ENCODE measurements around the gene ENTPD2. TPM values are rescaled to one million over a fixed set of nuclear protein-coding genes. Genes with fewer than 3 reads are reported as not detected.
A peak's percentile ranks its signal among the peaks of the same experiment; 100 is the strongest.
"Not testable (repeated sequence)": the region's sequence is repeated elsewhere in the genome, so short reads cannot be mapped to it uniquely, and the experiment has no call there.

The ENTPD2 gene
- total and polyA plus RNA-seq, 4 donors = 5.7 to 50.7 (median 28.5) TPM

DNA sequence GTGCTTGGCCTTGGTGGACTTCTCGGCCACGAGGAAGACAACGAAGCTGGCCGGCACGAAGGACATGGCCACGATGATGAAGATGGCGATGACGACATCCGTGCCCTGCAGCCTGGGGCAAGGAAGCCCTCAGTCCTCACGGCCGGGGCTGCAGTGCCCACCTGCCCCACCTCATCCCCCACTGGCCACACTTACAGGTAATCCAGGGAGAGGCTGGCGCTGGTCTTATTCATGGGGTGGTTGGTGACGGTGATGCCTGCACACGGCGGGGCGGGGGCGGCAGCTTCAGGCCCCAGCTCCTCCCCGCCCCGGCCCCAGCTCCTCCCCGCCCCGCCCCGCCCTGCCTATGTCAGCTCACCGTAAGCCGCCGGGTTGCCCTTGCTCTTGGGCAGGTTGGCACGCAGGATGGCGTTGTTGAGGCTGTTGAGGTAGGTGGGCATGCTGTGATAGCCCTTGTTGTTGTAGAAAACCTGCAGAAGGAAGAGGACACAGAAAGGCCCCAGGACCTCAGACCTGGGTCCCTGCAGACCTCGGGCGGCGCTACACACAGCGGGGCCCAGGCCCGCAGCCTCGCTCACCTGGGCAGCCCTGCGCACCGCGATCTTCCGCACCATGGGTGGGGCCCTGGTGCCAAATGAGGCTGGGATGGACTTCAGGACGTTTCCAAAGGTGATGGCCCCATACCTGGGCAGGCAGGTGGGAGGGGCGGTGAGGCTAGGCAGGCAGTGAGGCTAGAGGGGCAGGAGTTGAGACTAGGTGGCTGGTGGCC lies 41.8 kb downstream of the ENTPD2 start:
- DNase-seq (ENCODE audit: low read depth in 4 of 6, low spot score in 6 of 6) = no peak
- H3K27ac ChIP-seq (ENCODE audit: low read depth, low read length) = no peak overlapping the region

DNA sequence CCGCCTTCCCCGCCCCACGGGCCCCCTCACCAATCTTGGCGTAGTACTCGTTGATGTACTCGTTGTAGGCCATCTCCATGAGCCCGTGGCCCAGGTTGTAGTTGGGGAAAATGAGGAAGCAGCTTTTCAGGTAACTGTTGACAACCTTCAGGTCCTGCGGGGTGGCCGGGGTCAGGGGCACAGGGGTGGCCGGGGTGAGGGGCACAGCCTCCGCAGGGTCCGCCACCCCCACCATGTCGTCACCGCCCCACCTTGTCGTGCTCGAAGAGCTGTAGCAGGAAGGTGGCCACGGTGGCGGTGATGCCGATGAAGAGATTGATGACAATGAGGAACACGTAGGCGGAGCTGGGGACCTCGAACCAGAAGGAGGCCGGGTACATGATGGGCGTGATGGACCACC lies 42.7 kb downstream of the ENTPD2 start:
- Histone ChIP-seq H3K27me3 (ENCODE audit: control insufficient read depth, insufficient read depth, low read length) (no peaks in the 10 kb centered on the region), H3K4me1 (ENCODE audit: control insufficient read depth, insufficient read depth, low read length) (peaks cover 18% of the 10 kb centered on the region), H3K36me3 (ENCODE audit: control insufficient read depth, insufficient read depth, low read length) (peaks cover 98% of the 10 kb centered on the region), H3K4me3 (ENCODE audit: low read depth, low read length) (no peak overlapping the region), H3K9me3 (ENCODE audit: control insufficient read depth, insufficient read depth, low read length) (no peaks in the 10 kb centered on the region), H3K27ac (ENCODE audit: low read depth, low read length) (no peak overlapping the region)
- WGBS (ENCODE audit: insufficient coverage) = 95% methylated on average over 24 of the region's 24 CpGs
- DNase-seq (ENCODE audit: low read depth in 4 of 6, low spot score in 6 of 6) = no peak

More for the DNA sequence above, 41.8 kb downstream of the ENTPD2 start:
- peaks cover 10% of the 10 kb centered on the region for H3K4me1 ChIP-seq (ENCODE audit: control insufficient read depth, insufficient read depth, low read length)
- no peaks in the 10 kb centered on the region for H3K27me3 ChIP-seq (ENCODE audit: control insufficient read depth, insufficient read depth, low read length)
- H3K4me3 ChIP-seq (ENCODE audit: low read depth, low read length) = no peak overlapping the region
- peaks cover 98% of the 10 kb centered on the region for H3K36me3 ChIP-seq (ENCODE audit: control insufficient read depth, insufficient read depth, low read length)
- 96% methylated on average over 24 of the region's 39 CpGs for WGBS (ENCODE audit: insufficient coverage)
- no peaks in the 10 kb centered on the region for H3K9me3 ChIP-seq (ENCODE audit: control insufficient read depth, insufficient read depth, low read length)

DNA sequence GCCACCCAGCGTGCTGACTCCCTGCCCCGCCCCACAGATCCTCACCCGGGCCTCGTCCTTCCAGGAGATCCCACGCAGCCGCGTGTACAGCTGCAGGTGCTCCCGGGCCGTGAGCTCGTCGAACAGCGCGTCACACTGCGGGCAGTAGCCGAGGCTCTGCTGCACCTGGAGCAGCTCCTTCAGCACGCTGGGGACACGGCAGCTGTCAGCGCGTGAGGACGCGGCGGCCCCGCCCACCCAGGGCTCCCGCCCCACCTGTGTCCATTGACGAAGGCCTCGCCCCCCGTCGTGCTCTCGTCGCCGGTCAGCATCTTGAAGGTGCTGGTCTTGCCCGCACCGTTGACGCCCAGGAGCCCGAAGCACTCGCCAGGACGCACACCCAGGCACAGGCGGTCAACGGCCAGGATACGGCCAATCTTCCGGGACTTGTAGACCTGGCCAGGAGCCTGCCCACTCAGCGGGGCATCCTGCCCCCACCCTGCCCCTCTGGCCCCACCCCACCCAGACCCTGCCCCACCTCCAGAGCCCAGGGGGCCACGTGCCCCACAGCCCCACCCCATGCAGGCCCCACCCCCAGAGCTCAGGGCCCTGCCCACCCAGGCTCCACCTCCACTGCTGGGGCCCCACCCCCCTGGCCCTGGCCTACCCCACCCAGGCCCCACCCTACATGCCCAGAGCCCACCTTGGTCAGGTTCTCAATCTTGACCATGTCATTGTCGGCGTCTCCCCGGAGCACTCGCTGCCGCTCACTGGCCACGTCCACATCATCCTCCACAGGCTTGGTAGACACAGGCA lies 43.7 kb downstream of the ENTPD2 start:
- no peak for DNase-seq (ENCODE audit: low read depth in 4 of 6, low spot score in 6 of 6)
- peaks cover 91% of the 10 kb centered on the region for H3K36me3 ChIP-seq (ENCODE audit: control insufficient read depth, insufficient read depth, low read length)
- H3K27ac ChIP-seq (ENCODE audit: low read depth, low read length) = no peak overlapping the region
- peaks cover 20% of the 10 kb centered on the region for H3K4me1 ChIP-seq (ENCODE audit: control insufficient read depth, insufficient read depth, low read length)
- H3K9me3 ChIP-seq (ENCODE audit: control insufficient read depth, insufficient read depth, low read length) = no peaks in the 10 kb centered on the region
- H3K27me3 ChIP-seq (ENCODE audit: control insufficient read depth, insufficient read depth, low read length) = no peaks in the 10 kb centered on the region
- H3K4me3 ChIP-seq (ENCODE audit: low read depth, low read length) = no peak overlapping the region
- WGBS (ENCODE audit: insufficient coverage) = 94% methylated on average over 42 of the region's 49 CpGs

DNA sequence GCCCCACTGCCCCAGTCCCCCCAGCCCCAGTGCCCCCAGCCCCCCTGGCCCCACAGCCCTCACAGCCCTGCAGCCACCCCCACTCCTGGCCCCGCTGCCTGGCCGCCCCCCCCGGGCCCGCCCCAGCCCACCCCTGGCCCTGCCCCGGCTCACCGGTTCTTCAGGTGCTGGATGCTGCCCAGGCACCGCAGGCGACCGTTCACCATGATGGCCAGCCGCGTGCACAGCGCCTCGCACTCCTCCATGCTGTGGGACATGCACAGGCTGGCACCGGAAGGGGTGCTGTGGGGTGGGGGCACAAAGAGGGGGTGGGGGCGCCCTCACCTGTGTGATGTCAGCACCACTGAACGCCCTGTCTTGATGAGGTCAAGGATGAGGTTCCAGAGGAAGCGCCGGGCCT lies 44.6 kb downstream of the ENTPD2 start:
- Histone ChIP-seq H3K27me3 (ENCODE audit: control insufficient read depth, insufficient read depth, low read length) (no peaks in the 10 kb centered on the region), H3K4me3 (ENCODE audit: low read depth, low read length) (no peak overlapping the region), H3K36me3 (ENCODE audit: control insufficient read depth, insufficient read depth, low read length) (peaks cover 82% of the 10 kb centered on the region), H3K4me1 (ENCODE audit: control insufficient read depth, insufficient read depth, low read length) (peaks cover 20% of the 10 kb centered on the region), H3K27ac (ENCODE audit: low read depth, low read length) (no peak overlapping the region), H3K9me3 (ENCODE audit: control insufficient read depth, insufficient read depth, low read length) (no peaks in the 10 kb centered on the region)
- DNase-seq (ENCODE audit: low read depth in 4 of 6, low spot score in 6 of 6) = no peak
- 90% methylated on average over 13 of the region's 18 CpGs for WGBS (ENCODE audit: insufficient coverage)

DNA sequence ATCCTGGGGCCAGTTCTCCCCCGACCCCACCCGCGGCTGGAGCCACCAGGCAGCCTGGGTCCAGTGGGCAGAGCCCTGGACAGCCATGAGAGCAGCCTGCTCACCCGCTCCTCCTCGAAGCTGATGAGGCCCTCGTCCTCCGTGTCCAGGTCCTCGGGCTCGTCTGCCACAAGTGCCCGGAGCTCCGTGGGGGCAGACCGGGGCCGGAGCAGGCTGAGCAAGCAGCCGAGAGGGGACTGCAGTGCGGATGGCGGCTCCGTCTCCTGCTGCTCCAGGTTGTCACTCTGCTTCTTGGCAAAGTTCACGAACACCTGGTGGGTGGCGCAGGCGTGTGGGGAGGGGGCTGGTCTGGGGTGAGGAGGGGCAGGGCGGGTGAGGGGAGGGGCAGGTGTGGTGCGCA lies 45.5 kb downstream of the ENTPD2 start:
- Histone ChIP-seq H3K4me3 (ENCODE audit: low read depth, low read length) (no peak overlapping the region), H3K4me1 (ENCODE audit: control insufficient read depth, insufficient read depth, low read length) (peaks cover 20% of the 10 kb centered on the region), H3K36me3 (ENCODE audit: control insufficient read depth, insufficient read depth, low read length) (peaks cover 73% of the 10 kb centered on the region), H3K27ac (ENCODE audit: low read depth, low read length) (no peak overlapping the region), H3K27me3 (ENCODE audit: control insufficient read depth, insufficient read depth, low read length) (no peaks in the 10 kb centered on the region), H3K9me3 (ENCODE audit: control insufficient read depth, insufficient read depth, low read length) (no peaks in the 10 kb centered on the region)
- no peak for DNase-seq (ENCODE audit: low read depth in 4 of 6, low spot score in 6 of 6)
- 81% methylated on average over 21 of the region's 22 CpGs for WGBS (ENCODE audit: insufficient coverage)

DNA sequence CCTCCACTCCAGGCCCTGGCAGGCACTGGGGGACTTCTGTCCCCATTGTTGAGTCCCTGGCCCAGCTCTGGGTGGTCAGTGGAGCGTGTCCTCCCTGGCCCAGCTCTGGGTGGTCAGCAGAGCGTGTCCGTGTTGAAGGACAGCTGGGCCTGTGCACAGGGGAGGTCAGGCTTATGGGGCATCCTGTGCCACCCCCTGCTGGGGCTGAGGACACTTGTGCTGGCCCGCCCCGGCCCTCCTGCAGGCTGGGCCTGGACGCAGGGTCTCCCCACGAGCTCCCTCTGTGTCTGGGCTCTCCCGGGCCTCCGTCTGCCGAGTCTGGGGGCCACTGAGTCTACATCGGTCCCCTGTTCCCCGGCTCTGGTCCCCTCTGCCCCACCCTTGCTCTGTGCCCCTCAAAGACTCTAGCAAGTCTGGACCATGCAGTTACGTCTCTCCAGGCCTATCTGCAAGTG lies 46.0 kb downstream of the ENTPD2 start:
- peaks cover 20% of the 10 kb centered on the region for H3K4me1 ChIP-seq (ENCODE audit: control insufficient read depth, insufficient read depth, low read length)
- H3K36me3 ChIP-seq (ENCODE audit: control insufficient read depth, insufficient read depth, low read length) = peaks cover 68% of the 10 kb centered on the region
- no peaks in the 10 kb centered on the region for H3K27me3 ChIP-seq (ENCODE audit: control insufficient read depth, insufficient read depth, low read length)
- H3K27ac ChIP-seq (ENCODE audit: low read depth, low read length) = peak overlapping the region; percentile 25
- WGBS (ENCODE audit: insufficient coverage) = 71% methylated on average over 13 of the region's 13 CpGs
- H3K4me3 ChIP-seq (ENCODE audit: low read depth, low read length) = no peak overlapping the region
- no peaks in the 10 kb centered on the region for H3K9me3 ChIP-seq (ENCODE audit: control insufficient read depth, insufficient read depth, low read length)
- no peak for DNase-seq (ENCODE audit: low read depth in 4 of 6, low spot score in 6 of 6)

DNA sequence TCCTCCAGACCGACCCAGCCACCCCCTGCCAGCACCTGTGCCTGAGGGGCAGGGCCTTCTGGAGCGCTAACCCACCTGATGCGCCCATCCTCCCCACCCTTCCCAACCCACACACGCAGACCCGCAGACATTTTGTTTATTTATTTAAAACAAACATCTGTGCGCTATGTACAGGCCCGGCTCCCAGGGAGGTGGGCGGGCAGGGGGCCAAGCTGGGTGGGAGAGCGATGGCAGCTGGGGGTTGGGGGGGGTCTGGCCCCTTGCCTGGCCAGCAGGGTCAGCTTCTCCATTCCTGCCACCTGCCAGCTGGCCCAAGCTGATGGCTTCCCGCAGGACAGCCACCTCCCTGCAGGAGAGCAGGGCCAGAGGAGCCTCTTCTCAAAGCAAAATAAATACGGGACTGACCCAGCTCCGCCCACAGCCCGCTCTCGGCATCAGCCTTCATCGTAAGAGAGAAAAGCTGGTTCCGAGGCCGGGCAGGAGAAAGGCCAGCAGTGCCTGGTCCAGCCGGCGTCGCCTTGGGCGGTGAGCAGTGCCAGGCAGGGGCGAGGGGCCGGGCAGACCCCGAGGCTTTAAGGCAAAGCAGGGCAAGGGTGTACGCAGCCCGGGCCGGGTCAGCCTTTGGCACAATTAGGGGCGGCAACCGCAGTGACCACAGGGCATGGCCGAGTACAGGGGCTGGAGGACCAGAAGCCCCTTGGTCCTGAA lies 46.6 kb downstream of the ENTPD2 start:
- H3K4me1 ChIP-seq (ENCODE audit: control insufficient read depth, insufficient read depth, low read length) = peaks cover 20% of the 10 kb centered on the region
- H3K36me3 ChIP-seq (ENCODE audit: control insufficient read depth, insufficient read depth, low read length) = peaks cover 62% of the 10 kb centered on the region
- peak overlapping the region; percentile 25 for H3K27ac ChIP-seq (ENCODE audit: low read depth, low read length)
- no peaks in the 10 kb centered on the region for H3K9me3 ChIP-seq (ENCODE audit: control insufficient read depth, insufficient read depth, low read length)
- 62% methylated on average over 24 of the region's 30 CpGs for WGBS (ENCODE audit: insufficient coverage)
- peak in 2 of 6 donors; percentile 16 to 69 for DNase-seq (ENCODE audit: low read depth in 4 of 6, low spot score in 6 of 6)
- no peak overlapping the region for H3K4me3 ChIP-seq (ENCODE audit: low read depth, low read length)
- H3K27me3 ChIP-seq (ENCODE audit: control insufficient read depth, insufficient read depth, low read length) = no peaks in the 10 kb centered on the region

DNA sequence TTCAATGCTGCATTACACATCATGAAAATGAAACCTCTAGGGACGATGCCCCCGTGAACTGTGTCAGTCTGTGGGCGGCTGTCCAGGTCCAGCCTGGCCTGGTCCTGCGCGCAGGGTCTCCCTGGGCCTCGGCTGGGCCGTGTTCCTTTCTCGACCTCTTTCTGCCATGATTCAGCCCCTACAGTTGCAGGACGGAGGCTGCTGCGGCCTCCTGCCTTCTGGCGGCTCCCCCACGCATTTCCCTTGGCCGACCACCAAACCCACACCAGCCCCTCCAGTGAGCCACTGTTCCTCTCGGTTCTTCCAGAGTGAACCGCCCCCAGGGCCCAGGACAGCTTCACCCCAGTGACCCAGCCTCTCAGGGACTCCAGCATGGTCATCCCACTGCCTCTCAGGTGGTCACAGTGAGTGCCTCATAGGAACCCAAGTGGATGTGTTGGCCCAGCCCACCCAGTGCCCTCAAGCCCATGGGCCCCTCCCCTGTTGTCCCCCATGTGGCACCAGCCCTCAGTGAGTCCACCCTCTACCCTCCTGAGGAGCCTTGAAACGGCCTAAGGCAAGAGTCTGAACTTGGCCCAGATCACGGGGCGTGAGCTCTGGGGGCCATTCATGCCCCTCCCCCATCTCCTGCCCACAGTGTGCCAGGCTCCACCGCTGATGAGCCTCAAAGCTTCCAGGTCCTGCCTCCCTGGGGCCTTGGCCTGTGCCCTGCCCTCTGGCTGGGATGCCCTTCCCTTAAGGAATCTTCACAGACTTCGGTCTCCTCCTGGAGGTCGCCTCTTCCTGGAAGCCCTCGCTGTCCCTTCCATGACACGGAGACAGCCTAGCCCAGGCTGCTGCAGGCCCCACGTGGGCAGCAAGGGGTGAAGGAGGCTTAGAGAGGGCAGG lies 47.5 kb downstream of the ENTPD2 start:
- Histone ChIP-seq H3K36me3 (ENCODE audit: control insufficient read depth, insufficient read depth, low read length) (peaks cover 53% of the 10 kb centered on the region), H3K4me1 (ENCODE audit: control insufficient read depth, insufficient read depth, low read length) (peaks cover 20% of the 10 kb centered on the region), H3K4me3 (ENCODE audit: low read depth, low read length) (no peak overlapping the region), H3K27me3 (ENCODE audit: control insufficient read depth, insufficient read depth, low read length) (peaks cover 2% of the 10 kb centered on the region), H3K27ac (ENCODE audit: low read depth, low read length) (no peak overlapping the region), H3K9me3 (ENCODE audit: control insufficient read depth, insufficient read depth, low read length) (no peaks in the 10 kb centered on the region)
- 69% methylated on average over 21 of the region's 24 CpGs for WGBS (ENCODE audit: insufficient coverage)
- no peak for DNase-seq (ENCODE audit: low read depth in 4 of 6, low spot score in 6 of 6)

DNA sequence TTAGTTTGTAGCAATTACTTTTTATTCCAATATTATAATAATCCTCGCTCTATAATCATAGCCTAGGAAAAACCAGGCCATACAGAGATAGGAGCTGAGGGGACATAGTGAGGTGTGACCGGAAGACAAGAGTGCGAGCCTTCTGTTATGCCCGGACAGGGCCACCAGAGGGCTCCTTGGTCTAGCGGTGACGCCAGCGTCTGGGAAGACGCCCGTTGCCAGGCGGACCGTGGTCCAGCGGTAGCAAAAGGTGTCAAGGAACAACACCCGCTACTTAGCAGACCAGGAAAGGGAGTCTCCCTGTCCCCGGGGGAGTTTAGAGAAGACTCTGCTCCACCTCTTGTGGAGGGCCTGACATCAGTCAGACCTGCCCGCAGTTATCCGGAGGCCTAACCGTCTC lies 49.6 kb downstream of the ENTPD2 start:
- H3K36me3 ChIP-seq (ENCODE audit: control insufficient read depth, insufficient read depth, low read length) = peaks cover 33% of the 10 kb centered on the region
- H3K4me1 ChIP-seq (ENCODE audit: control insufficient read depth, insufficient read depth, low read length) = peaks cover 20% of the 10 kb centered on the region
- not testable (repeated sequence) for DNase-seq (ENCODE audit: low read depth in 4 of 6, low spot score in 6 of 6); H3K27me3 ChIP-seq (ENCODE audit: control insufficient read depth, insufficient read depth, low read length); H3K4me3 ChIP-seq (ENCODE audit: low read depth, low read length); H3K27ac ChIP-seq (ENCODE audit: low read depth, low read length); H3K9me3 ChIP-seq (ENCODE audit: control insufficient read depth, insufficient read depth, low read length)
- WGBS (ENCODE audit: insufficient coverage) = 51% methylated on average over 6 of the region's 17 CpGs
